GM18508 (cell line): ENCODE results near the gene FAM174C.

Experiments used
- ATAC-seq: cut with Tn5 transposase; IDR thresholded peaks from one replicate; pipeline ENCODE4 v1.9.1; 2021; ENCODE audit warnings: moderate number of reproducible peaks; ENCODE audit not compliant: insufficient read depth, unreplicated experiment

The FAM174C gene

DNA sequence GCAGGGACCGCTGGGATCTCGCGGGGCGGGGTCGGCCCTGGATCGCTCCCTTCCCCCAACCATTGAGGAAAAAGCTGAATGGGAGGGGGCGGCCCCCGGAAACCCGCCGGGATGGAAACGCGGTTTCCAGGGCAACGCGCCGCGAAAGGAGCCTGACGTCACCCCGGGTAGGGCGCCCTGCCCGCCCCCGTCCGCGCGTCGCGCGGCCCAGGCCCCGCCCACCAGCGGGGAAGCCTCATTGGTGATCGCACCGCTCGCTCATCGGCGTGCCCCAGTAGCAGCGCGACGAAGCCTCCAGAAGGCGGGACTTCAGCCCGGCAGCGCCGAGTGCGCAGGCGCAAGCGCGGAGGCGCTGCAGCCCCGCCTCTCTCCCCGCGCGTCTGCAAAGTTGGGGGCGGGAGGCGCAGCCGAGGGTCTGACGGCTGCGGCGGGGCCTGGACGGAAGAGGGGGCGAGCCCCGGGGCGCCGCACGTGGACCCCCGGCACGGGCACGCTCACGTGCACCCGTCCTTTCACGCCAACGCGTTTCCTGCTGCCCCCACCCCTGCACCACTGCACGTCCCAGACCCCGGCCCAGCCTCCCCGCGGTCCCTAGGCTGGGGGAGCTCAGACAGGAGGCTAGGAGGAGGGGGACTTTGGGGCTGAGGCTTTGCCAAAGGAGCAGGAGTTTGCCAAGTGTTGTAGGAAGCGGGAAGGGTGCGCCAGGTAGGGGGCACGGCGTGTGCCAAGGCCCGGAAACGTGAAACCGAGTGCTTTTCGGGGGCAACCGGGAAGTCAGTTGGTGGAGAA, 14.4 kb upstream of the FAM174C start:
- no peak for ATAC-seq

DNA sequence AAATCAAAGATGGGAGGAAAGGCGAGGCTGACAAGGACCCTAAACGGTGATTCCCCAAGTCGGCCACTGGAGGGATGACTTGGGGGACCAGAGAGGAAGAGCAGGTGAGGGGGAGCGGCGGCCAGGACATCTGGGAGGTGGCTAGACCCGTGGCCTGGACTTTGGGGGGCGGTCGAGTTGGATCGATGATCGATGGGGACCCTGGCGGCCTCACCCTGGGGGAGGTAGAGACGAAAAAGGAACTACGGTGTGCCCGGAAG, 13.9 kb upstream of the FAM174C start:
- ATAC-seq, result no peak

DNA sequence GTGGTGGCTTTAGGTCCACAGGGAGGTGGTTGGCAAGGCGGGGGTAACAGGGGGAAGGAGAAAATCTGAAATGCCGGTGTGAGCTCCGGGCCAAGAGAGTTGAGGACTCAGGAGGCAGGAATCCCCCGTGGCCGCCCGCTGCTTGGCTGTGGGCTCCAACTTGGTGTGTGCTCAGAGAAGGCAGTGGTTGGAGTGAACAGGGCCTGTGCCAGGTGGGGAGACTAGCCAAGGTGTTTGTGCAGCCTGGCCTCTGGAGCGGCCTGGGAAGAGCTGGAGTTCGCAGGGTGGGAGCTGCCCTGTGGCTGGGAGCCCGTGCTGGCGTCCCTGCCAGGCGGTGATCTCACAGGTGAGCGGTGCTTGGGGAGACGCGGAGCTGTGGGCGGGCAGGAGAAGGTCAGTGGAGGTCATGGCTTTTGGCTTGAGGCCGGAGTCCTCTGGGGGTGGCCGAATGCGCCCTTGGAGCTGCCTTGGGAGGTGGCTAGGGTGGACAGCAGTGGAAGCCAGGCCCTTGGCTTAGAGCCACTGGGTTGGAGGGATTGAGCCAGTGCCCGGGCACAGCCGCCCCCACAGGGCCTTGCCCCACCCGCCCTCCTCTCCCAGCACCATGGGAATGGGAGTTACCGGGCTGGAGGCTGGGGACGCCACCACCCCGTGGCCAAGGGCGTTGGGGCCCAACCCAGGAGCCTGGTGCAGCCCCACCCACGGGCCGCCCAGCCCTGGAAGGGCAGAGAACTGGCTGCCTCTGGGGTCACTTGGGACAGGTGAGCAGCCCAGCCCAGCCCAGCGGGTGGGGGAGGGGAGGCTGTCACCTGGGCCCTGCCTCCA, 13.3 kb upstream of the FAM174C start:
- ATAC-seq, result no peak

DNA sequence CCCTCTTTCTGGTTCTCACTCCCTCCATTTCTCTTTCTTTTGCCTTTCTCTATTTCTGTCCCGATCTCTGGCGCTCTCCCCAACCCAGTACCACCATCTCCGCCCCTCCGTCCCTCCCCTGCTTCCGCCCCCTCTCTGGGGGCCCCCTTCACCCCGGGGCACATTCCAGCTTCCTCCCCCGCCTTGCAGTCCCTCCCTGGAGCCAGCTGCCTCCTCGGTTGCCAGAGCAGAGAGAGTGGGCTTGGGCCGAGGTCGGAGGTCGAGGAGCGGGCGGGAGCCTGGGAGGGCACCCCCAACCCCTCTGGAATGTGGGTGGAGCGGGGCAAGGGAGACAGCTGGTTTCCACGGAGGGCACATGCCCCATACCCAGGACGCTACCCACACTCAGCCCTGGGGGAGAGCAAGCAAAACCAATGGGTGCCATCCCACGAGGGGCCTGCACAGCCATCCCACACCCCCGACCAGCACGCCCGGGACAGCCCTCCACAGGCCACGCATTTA, 12.7 kb upstream of the FAM174C start:
- no peak for ATAC-seq

DNA sequence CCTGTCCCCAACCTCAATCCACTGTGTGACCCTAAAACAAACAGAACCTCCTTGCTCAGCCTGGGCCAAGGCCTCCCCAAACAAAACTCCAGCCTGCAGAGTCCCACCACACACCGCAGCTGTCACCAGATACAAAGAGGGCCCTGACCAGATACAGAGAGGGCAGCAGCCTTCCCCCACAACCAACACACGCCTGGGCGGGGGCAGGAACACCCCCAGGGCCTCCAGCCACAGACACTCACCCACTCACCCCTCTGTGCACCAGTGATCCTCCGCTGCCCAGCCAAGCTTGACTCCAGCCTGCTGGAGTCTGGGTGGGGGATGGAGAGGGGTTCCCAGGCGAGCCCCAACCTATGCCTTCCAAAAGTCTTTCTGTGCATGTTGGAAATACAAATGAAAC, 12.1 kb upstream of the FAM174C start:
- no peak for ATAC-seq

DNA sequence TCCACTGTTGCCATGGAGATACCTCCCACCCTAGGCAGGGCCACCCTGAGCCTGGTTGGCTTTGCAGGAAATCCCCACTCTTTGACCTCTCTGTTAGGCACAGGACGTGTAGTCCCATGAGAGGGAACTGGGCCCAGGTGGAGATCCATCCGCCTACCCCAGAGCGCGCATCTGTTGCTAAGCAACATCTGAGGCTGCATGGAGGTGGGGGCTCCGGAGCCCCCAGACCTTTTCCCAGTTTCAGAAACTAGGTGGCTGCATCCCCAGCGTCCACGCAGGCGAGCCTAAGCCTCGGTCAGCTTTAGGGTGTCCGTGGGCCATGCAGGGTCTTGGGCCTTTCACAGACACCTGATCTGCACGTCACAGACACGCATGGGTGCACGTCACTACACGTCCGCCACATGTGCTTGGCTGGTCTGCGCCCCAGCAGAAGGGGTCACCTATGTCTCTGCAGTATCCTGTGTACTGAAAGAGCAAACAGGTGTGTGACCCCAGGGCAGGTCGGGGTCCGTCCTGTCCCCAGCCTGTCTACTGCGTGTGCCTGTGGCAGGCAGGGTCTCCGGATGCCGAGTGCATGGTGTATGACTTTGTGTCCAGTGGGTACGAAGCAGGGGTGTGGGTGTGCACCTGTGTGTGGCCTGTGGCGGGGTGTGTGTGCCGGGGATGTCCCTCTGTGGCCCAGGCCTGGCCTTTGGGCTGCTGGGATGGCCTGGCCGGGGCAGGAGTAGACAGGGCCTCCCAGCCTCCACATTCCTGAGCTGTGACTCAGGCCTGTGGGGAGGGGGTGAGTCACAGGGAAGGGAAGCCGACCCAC, 10.3 kb upstream of the FAM174C start:
- no peak for ATAC-seq

DNA sequence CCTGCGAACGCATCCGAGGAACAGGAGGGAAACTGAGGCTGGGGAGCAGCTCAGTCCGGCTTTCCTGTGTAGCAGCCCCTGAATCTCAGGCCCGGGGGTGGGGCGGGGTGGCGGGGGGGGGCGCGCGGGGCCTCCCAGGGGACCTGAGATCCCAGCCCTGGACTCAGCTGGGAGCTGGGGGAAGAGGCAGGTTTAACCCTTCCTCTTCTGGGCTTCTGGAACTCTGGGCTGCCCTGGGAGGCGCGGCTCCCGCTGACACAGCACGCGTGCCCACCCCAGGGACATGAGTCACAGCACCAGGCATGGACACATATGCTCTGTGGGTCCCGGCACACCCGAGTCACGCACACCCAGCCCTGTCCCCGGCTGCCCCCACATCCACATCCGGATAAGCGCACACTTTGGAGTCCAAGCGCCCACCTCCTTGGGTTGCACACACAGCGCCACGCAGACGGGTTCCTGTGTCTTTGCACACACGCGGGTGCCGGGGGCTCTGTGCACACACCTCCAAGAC, 9.7 kb upstream of the FAM174C start:
- ATAC-seq, result no peak

DNA sequence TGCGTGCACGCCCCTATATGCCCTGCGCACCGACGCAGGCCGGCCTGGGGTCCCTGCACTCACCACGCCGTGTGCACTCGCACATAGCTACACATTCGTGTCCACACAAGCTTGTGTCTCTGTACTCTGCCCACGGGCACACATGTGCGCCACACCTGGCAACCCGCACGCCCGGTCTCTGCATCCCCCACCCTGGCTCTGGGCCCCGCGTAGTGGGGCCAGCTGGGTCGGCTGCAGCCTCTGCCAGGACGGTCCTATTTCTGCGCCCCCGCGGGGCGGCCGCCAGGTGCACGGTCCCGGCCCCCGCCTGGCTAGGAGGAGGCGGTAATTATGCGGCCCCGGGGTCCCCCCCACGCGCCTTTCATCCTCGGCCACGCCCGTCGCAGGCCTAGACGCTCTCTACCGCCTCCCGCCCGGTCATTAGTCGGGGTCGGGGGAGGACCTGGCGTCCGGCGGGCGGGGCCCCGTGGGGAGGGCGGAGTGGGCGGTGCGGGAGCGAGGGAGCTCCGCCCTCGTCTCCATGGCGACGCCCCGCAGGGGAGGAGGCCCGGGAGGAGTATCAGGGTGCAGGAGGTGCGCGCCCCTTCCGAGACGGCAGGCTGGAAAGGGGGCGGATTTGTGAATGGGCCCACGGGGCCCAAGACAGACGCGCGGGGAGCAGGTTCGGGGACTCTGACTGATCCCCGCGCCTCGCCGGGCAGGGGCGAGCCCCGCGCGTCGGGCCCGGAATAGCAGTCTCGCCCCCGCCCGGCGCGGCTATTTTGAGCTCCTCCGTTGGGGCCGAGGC, 9.0 kb upstream of the FAM174C start:
- no peak for ATAC-seq

DNA sequence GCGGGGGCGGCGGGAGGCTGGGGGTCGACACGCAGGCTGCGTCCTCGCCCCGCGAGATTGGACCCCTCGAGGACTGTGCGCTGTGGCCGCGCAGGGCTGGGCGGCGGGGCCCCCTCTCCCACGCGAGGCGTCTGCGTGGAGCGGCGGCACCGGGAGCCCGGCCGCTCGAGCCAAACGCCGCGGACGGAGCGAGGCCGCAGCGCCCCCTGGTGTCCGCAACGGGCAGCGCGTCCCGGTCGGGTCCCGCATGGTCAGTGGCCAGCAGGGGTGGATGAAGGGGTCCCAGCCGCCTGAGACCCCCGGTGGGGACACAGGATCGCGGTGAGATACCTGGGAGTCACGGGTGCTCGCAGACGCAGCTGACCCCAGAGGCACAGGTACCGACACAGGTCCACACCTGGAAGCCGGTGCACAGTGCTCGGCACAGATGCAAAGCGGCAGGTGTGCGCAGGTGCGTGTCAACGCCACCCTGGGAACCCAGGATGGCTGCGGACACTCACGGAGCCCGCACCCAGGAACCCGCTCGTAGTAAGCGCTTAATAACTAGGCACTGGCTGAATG, 8.3 kb upstream of the FAM174C start:
- no peak for ATAC-seq

DNA sequence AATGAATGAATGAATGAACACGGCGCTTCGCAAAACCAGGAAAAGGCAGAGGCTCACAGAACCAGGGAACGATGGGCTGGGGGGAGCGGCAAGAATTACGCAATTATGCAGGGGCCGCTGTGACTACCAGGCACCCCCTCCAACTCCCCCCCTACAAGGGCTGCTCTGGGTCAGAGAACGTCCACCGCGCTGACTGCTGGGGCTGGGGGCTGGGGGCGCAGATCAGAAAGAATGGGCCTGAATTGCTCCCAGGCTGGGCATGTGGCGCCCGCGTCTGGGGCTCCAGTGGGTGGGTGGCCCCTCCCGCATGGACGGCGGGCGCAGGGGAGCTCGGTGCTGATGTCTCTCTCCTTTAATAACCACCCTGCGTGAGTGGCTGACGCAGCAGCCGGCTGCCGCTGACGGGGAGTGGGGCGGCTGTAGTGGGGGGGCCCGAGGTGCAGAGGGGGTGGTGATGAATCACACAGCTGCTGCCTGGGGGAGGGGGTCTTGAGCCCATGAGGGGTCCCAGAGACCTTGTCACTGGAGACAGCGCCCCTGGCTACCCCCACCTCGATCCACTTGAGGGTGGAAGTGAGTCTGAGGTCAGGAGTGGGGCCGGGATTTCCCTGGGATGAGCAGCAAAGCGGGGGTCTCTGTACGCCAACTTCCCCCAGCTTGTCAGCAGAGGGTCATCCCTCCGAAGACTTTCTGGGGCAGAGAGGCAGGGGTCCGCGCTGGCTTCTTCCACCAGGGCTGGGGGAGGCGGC, 7.7 kb upstream of the FAM174C start:
- ATAC-seq, result no peak

DNA sequence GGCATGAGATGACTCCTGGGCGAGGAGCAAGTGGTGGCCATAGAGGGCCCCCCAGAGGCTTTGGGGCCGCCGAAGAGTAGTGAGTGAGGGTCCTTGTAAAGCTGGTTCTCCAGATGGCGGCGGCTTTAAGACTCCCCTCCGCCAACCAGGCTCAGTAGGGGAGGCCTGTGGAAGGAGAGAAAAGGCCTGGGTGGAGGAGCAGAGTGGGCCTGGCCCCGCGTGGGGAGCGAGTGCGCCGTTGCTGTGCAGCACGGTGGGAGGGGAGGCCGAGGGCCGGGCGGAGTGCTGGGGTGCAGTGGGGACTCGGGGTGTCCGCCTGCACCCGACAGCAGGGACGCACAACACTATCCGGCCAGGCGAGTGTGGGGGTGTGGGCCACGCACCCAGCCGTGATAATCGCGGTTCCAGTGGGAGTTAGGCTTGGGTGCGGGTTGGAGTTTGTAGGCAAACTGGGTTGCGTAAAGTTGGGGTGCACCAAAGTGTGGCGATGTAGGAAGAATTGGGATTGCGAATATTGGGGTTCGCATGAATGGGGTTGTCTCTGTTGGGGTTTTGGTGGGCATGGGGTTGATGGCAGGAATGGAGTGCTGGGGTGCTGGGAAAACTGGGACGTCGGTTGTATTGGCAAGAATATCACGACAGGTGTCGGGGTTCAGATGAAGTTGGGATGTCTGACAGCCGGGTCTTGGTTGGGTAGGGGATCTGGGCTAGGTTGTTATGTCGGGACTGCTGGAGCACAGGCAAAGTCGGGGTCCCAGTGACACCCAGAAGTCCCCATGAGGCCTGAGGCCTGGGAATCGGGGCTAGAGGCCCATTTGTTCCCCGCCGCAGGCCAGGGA, 6.9 kb upstream of the FAM174C start:
- ATAC-seq, result no peak

DNA sequence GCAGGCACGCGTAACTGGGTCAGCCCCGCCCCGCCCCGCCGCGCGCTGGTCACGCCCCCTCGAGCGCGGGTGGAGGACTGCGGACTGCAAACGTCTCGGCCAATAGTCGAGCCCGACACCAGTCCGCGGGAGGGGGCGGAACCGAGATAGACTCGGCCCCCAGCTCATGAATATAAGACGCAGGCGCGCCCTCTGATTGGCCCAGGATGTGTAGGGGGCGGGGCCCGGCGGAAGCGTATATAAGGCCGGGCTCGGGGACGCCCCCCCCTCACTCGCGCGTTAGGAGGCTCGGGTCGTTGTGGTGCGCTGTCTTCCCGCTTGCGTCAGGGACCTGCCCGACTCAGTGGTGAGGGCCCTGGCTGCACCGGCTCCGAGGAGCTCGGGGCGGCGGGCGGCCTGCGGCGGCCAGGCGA, 6.3 kb upstream of the FAM174C start, which contains the start of gene CIRBP:
Gene CIRBP, plus strand, starts transcription at position 268 of the 413 bp plus-strand sequence. CDS start 1,602 bp downstream, outside the sequence.
- no peak for ATAC-seq

DNA sequence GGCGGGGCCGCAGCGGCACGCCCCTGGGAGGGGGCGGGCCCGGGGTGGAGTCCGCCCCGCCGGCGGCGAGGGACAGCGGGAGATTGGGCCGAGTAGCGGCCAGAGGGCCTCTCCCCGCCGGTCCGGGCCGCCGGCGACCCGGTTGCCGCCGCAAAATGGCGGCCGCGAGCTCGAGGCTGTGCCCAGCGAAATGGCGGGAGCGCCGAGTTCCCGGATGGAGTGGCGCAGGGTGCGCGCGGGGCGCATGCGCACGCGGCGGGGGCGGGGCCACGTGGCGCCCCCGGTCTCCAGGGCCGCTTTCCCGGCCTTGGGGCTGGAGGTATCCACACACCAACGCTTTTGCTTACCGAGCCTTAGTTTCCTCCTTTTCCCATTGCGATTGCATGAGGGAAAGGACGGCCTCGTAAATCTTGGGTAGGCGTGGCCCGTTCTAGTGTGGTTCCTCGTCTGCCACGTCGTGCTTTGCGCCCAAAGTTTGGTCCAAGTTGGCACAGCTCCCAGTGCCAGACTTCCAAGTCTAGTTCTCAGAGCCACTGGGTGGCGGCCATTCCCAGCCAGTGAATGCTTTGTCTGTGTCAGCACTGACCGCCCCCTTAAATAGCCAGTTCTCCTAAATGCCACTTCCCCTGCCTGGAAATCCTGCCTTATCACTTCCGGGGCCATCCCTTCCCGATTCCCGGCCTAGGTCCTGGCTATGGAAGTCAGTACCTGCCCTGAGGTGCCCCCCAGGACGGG, 5.7 kb upstream of the FAM174C start:
- ATAC-seq, result no peak

DNA sequence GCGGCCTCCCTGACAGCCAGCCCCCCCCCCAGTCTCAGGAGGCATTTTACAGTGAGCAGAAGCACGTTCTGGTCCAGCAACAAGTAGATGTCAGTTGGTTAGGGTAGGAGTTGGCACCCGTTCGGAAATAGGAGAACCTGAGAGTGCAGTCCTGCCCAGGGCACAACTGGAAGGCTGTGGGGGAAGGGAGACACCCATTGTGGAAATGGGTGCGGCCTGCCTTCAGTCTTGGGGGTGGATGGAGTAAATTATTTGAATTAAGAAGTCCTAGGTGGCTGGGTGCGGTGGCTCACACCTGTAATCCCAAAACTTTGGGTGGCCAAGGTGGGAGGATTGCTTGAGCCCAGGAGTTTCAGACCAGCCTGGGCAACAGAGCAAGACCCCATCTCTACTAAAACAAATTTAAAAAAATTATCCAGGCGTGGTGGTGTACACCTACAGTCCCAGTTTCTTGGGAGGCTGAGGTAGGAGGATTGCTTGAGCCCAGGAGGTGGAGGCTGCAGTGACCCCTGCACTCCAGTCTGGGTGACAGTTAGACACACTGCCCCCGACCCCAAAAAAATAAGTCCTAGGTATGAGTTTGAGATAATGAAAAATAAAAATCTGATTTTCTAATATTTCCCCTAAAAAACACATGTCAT, 5.0 kb upstream of the FAM174C start:
- ATAC-seq, result no peak

DNA sequence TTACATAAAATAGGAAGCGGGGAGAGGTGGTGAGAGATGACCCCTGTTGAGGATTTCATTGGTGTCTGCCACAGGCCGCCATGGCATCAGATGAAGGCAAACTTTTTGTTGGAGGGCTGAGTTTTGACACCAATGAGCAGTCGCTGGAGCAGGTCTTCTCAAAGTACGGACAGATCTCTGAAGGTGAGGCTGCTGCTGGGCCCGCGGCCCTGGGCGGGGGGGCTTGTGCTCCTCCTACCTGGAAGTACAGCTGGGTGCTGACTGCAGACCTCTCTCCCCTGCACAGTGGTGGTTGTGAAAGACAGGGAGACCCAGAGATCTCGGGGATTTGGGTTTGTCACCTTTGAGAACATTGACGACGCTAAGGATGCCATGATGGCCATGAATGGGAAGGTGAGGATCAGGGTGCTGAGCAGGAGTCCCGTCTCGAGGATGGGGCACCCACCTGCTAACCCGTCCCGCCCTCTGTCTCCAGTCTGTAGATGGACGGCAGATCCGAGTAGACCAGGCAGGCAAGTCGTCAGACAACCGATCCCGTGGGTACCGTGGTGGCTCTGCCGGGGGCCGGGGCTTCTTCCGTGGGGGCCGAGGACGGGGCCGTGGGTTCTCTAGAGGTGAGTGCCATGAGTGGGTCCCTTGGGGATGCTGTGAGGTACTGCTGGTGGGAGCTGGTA, 4.3 kb upstream of the FAM174C start:
- no peak for ATAC-seq
